K562 (cell line): ENCODE data around the gene RABL6. TPM values are rescaled to one million over a fixed set of nuclear protein-coding genes. Genes with fewer than 3 reads are reported as not detected.

Experiments
- ARID1B ChIP-seq: fragments of 450-650 bp; IDR thresholded peaks from 2 replicates; pipeline ENCODE4 v1.6.1; 2016; ENCODE audit warnings: antibody characterized with exemption, mild to moderate bottlenecking, inconsistent platforms
- CREM ChIP-seq: IDR thresholded peaks from 2 replicates; pipeline ENCODE4 v1.6.1; 2014; ENCODE audit warnings: antibody characterized with exemption, low read depth
- KAT7 ChIP-seq: sonication (generic); formaldehyde crosslinking; IDR thresholded peaks from 2 replicates; pipeline ENCODE4 v1.8.0; 2022; ENCODE audit warnings: missing genetic modification reagents, mild to moderate bottlenecking, borderline replicate concordance
- KDM1A ChIP-seq, 2 experiments: fragments of 450-650 bp; IDR thresholded peaks; 2 replicates each; pipeline ENCODE4 v1.6.1; 2016; ENCODE audit warnings: mild to moderate bottlenecking in 2 of 2
- SETDB1 ChIP-seq: IDR thresholded peaks from one replicate; pipeline ENCODE4 v1.6.1; 2012; ENCODE audit warnings: low read length, control low read depth, inconsistent platforms
- SP2 ChIP-seq: IDR thresholded peaks from 2 replicates; pipeline ENCODE4 v1.6.1; 2011; ENCODE audit warnings: mild to moderate bottlenecking, low read depth, low read length, moderate library complexity; ENCODE audit not compliant: poor library complexity, severe bottlenecking; ENCODE audit errors: extremely low read depth
- polyA plus RNA-seq, 8 experiments: library from polyadenylated mRNA; depleted of rRNA in 4 of 8; stranded (reverse) in 5 of 8; unstranded in 3 of 8; fragments of >200 nt; fragmentation: Nextera tagmentation in 2 of 8; fragmentation: Illumina TruSeq in 1 of 8; extraction: Ambion mirVana in 2 of 8; extraction: Trizol in 1 of 8; gene quantifications; 2 replicates each; pipeline versions ENCODE4 v1.2.1 to v1.2.3, GENCODE V29; 2011 to 2014; ENCODE audit warnings: inconsistent platforms in 1 of 8, missing spikeins in 1 of 8
- total RNA-seq, 7 experiments: library from RNA; depleted of rRNA in 6 of 7; stranded (reverse); fragments of >200 nt in 6 of 7; fragmentation: Illumina TruSeq in 2 of 7; extraction: Trizol in 2 of 7; gene quantifications; 2 replicates each; pipeline versions ENCODE4 v1.2.1 to v1.2.3, GENCODE V29; 2011 to 2021; ENCODE audit warnings: low replicate concordance in 1 of 7
- TF ChIP-seq, protein P1 (sequence below): fragments of 450-650 bp; formaldehyde crosslinking; IDR thresholded peaks from 2 replicates; pipeline ENCODE4 v1.4.0; 2022; ENCODE audit warnings: missing genetic modification characterization
- TF ChIP-seq, protein P2 (sequence below): fragments of 200-800 bp; sonication (Bioruptor generic); IDR thresholded peaks from 2 replicates; pipeline ENCODE4 v1.6.1; 2016; ENCODE audit warnings: missing genetic modification characterization, missing compliant biosample characterization
- TF ChIP-seq, protein P3 (sequence below), 2 experiments: fragments of 450-650 bp; formaldehyde crosslinking in 1 of 2; IDR thresholded peaks; 2 replicates each; pipeline versions ENCODE4 v1.4.0 to v1.6.1; 2014 to 2020; ENCODE audit warnings: mild to moderate bottlenecking in 2 of 2, borderline replicate concordance in 1 of 2, low read depth in 1 of 2
- TF ChIP-seq, protein P4 (sequence below): sonication (generic); formaldehyde crosslinking; IDR thresholded peaks from 2 replicates; pipeline ENCODE4 v1.8.1; 2023; ENCODE audit warnings: mild to moderate bottlenecking, missing genetic modification reagents

The RABL6 gene
- total and polyA plus RNA-seq, 9 of the 15 experiments (the other 6 are each of a cell fraction or from before 2014, with no cell fraction given): 5.6 to 181 (median 84.5) TPM

DNA sequence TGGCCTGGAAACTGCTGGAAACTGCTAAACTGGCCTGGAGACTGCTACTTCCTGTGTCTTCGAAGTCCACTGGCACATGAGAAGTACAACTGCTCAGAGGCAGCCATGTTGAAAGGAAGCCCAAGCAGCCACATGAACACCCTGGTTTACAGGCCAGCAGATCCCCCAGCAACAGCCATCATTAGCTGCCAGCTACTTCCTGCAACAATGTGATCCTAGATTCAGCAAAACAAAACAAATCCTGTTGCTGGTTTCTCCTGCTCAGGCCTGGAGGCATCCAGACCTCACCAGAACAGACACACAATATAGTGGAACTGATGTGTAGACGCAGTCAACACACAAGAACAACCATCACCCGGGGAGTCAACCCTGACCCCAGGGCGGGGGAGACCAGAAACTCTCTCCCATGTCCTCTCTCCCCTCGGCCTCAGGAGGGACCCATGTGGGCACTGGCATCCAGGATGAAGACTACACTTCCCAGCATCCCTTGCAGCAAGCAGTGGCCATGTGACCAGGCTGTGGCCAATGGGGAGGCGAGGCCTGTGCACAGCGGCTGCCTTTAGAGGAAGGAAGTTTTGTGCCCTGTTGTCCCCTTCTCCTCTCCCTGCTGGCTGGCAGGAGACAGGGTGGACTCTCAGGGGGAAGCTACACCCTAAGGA is 34.2 kb upstream of the RABL6 start (continued):
- TF ChIP-seq, protein P1, sequence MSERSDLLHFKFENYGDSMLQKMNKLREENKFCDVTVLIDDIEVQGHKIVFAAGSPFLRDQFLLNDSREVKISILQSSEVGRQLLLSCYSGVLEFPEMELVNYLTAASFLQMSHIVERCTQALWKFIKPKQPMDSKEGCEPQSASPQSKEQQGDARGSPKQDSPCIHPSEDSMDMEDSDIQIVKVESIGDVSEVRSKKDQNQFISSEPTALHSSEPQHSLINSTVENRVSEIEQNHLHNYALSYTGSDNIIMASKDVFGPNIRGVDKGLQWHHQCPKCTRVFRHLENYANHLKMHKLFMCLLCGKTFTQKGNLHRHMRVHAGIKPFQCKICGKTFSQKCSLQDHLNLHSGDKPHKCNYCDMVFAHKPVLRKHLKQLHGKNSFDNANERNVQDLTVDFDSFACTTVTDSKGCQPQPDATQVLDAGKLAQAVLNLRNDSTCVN (CRISPR knock-in tag): no peak
- TF ChIP-seq SETDB1 (no peak), KAT7 (CRISPR knock-in tag) (no peak), KDM1A (IDR thresholded peaks at IDR 0.05) (no peak), SP2 (no peak), ARID1B (no peak), CREM (0 out of 2 replicates have a peak, but pooled peaks have one; percentile 44)
- TF ChIP-seq, protein P2, sequence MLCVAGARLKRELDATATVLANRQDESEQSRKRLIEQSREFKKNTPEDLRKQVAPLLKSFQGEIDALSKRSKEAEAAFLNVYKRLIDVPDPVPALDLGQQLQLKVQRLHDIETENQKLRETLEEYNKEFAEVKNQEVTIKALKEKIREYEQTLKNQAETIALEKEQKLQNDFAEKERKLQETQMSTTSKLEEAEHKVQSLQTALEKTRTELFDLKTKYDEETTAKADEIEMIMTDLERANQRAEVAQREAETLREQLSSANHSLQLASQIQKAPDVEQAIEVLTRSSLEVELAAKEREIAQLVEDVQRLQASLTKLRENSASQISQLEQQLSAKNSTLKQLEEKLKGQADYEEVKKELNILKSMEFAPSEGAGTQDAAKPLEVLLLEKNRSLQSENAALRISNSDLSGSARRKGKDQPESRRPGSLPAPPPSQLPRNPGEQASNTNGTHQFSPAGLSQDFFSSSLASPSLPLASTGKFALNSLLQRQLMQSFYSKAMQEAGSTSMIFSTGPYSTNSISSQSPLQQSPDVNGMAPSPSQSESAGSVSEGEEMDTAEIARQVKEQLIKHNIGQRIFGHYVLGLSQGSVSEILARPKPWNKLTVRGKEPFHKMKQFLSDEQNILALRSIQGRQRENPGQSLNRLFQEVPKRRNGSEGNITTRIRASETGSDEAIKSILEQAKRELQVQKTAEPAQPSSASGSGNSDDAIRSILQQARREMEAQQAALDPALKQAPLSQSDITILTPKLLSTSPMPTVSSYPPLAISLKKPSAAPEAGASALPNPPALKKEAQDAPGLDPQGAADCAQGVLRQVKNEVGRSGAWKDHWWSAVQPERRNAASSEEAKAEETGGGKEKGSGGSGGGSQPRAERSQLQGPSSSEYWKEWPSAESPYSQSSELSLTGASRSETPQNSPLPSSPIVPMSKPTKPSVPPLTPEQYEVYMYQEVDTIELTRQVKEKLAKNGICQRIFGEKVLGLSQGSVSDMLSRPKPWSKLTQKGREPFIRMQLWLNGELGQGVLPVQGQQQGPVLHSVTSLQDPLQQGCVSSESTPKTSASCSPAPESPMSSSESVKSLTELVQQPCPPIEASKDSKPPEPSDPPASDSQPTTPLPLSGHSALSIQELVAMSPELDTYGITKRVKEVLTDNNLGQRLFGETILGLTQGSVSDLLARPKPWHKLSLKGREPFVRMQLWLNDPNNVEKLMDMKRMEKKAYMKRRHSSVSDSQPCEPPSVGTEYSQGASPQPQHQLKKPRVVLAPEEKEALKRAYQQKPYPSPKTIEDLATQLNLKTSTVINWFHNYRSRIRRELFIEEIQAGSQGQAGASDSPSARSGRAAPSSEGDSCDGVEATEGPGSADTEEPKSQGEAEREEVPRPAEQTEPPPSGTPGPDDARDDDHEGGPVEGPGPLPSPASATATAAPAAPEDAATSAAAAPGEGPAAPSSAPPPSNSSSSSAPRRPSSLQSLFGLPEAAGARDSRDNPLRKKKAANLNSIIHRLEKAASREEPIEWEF (CRISPR knock-in tag): no peak
- TF ChIP-seq, protein P3, sequence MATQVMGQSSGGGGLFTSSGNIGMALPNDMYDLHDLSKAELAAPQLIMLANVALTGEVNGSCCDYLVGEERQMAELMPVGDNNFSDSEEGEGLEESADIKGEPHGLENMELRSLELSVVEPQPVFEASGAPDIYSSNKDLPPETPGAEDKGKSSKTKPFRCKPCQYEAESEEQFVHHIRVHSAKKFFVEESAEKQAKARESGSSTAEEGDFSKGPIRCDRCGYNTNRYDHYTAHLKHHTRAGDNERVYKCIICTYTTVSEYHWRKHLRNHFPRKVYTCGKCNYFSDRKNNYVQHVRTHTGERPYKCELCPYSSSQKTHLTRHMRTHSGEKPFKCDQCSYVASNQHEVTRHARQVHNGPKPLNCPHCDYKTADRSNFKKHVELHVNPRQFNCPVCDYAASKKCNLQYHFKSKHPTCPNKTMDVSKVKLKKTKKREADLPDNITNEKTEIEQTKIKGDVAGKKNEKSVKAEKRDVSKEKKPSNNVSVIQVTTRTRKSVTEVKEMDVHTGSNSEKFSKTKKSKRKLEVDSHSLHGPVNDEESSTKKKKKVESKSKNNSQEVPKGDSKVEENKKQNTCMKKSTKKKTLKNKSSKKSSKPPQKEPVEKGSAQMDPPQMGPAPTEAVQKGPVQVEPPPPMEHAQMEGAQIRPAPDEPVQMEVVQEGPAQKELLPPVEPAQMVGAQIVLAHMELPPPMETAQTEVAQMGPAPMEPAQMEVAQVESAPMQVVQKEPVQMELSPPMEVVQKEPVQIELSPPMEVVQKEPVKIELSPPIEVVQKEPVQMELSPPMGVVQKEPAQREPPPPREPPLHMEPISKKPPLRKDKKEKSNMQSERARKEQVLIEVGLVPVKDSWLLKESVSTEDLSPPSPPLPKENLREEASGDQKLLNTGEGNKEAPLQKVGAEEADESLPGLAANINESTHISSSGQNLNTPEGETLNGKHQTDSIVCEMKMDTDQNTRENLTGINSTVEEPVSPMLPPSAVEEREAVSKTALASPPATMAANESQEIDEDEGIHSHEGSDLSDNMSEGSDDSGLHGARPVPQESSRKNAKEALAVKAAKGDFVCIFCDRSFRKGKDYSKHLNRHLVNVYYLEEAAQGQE (IDR thresholded peaks at IDR 0.05; ENCODE audit: borderline replicate concordance): peak; percentile 35; the same call in 1 of the 2 replicates
- TF ChIP-seq, protein P3 (CRISPR knock-in tag; IDR thresholded peaks at IDR 0.05; ENCODE audit: low read depth): no peak
- TF ChIP-seq, protein P4, sequence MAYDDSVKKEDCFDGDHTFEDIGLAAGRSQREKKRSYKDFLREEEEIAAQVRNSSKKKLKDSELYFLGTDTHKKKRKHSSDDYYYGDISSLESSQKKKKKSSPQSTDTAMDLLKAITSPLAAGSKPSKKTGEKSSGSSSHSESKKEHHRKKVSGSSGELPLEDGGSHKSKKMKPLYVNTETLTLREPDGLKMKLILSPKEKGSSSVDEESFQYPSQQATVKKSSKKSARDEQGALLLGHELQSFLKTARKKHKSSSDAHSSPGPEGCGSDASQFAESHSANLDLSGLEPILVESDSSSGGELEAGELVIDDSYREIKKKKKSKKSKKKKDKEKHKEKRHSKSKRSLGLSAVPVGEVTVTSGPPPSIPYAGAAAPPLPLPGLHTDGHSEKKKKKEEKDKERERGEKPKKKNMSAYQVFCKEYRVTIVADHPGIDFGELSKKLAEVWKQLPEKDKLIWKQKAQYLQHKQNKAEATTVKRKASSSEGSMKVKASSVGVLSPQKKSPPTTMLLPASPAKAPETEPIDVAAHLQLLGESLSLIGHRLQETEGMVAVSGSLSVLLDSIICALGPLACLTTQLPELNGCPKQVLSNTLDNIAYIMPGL (CRISPR knock-in tag): no peak
